Ovary (tissue), 3 donors: Measurements from ENCODE around the gene RHCE.

Source experiments
- CTCF ChIP-seq, 3 donors: fragments of 450-650 bp in 2 of 3; fragments of 200-600 bp in 1 of 3; IDR thresholded peaks; one replicate each; pipeline versions ENCODE4 v1.5.1 to v1.8.0; 2016 to 2022; ENCODE audit warnings: antibody characterized with exemption in 3 of 3, mild to moderate bottlenecking in 1 of 3
- POLR2A ChIP-seq: fragments of 450-650 bp; IDR thresholded peaks from one replicate; pipeline ENCODE4 v1.6.1; 2017; ENCODE audit warnings: antibody characterized with exemption, mild to moderate bottlenecking, moderate library complexity
- donor health status: DM: no; HTN: no; CAD: no.

- no peak for TF ChIP-seq CTCF (IDR thresholded peaks at IDR 0.05)
- no peak for TF ChIP-seq POLR2A
Observed at GRCh38 chr1:25437672-25438071, 17.0 kb upstream of the RHCE start.
